Colonic mucosa (tissue), 4 donors: ENCODE data around the gene WDR91. TPM values are rescaled to one million over a fixed set of nuclear protein-coding genes. Genes with fewer than 3 reads are reported as not detected.
"Not testable (repeated sequence)": the region's sequence is repeated elsewhere in the genome, so short reads cannot be mapped to it uniquely, and the experiment has no call there.

Experiments
- DNase-seq: peaks from one replicate; pipeline ENCODE4 v3.0.0-alpha.2; 2020
- H3K27ac ChIP-seq: fragments of 200-600 bp; one replicate; pipeline ENCODE4 v1.8.0; 2021
- H3K27me3 ChIP-seq: fragments of 200-600 bp; one replicate; pipeline ENCODE4 v1.8.0; 2021
- H3K36me3 ChIP-seq: fragments of 200-600 bp; one replicate; pipeline ENCODE4 v1.8.0; 2021
- H3K4me1 ChIP-seq: fragments of 200-600 bp; one replicate; pipeline ENCODE4 v1.8.0; 2021; ENCODE audit warnings: mild to moderate bottlenecking
- H3K4me3 ChIP-seq: fragments of 200-600 bp; one replicate; pipeline ENCODE4 v1.8.0; 2021
- H3K9ac ChIP-seq, 2 donors: one replicate each; pipeline ENCODE4 v1.7.0; 2013; ENCODE audit warnings: control low read depth in 2 of 2, low read depth in 2 of 2, low read length in 2 of 2
- H3K9me3 ChIP-seq: fragments of 200-600 bp; one replicate; pipeline ENCODE4 v1.8.0; 2021
- intact Hi-C: fragments of 100-400 bp; cut with DNase I; formaldehyde crosslinking; loops from one replicate; pipeline ENCODE4 v1.14.1; 2022
- total RNA-seq, 2 donors: library from RNA; stranded (reverse); fragmentation: NEBNext Ultra II Directional in 1 of 2; extraction: Animal tissue kit (Norgen Biotek cat#: 25700) in 1 of 2; gene quantifications; one replicate each; pipeline ENCODE4 v1.2.1, GENCODE V29; 2021
- TF ChIP-seq, protein P1 (sequence below): fragments of 200-600 bp; IDR thresholded peaks from one replicate; pipeline ENCODE4 v1.8.0; 2022; ENCODE audit warnings: antibody characterized with exemption, mild to moderate bottlenecking
- donor health status: healthy.
- donor health status: DM: no; HTN: no; CAD: no.
- donor health status: DM: no; HTN: no; CAD: no.

WDR91 gene
- total RNA-seq, 2 donors from 2014 or later: 4.8 to 6.5 TPM

DNA sequence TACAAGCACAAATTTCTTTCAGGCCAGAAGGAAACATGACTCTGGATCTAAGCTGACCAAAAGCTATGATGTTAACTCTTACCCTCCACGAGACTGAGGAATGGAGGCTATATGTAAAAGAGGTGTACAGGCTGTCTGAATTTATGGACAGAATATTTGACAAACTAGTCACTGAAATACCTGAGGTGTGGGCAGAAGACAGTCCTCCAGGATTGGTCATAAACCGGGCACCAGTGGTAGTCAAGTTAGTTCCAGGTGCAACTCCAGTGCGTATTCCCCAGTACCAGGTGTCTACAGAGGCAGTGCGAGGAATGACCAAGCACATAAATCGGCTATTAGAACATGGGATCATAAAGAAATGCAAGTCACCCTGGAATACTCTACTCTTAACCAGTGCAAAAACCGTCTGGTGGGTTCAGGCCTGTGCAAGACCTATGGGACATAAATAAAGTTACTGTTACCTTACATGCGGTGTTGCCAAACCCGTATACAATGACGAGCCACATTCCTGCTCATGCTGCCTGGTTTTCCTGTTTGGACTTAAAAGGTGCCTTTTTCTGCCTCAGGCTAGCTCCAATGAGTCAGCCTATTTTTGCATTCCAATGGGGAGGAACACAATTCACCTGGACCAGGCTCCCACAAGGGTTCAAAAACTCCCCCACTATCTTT, 34.2 kb downstream of the WDR91 start:
- H3K4me3 ChIP-seq: no peak overlapping the region
- H3K27ac ChIP-seq: no peak overlapping the region
- H3K36me3 ChIP-seq: no peaks in the 10 kb centered on the region
- H3K4me1 ChIP-seq: no peaks in the 10 kb centered on the region
- no peak for DNase-seq
- TF ChIP-seq, protein P1, sequence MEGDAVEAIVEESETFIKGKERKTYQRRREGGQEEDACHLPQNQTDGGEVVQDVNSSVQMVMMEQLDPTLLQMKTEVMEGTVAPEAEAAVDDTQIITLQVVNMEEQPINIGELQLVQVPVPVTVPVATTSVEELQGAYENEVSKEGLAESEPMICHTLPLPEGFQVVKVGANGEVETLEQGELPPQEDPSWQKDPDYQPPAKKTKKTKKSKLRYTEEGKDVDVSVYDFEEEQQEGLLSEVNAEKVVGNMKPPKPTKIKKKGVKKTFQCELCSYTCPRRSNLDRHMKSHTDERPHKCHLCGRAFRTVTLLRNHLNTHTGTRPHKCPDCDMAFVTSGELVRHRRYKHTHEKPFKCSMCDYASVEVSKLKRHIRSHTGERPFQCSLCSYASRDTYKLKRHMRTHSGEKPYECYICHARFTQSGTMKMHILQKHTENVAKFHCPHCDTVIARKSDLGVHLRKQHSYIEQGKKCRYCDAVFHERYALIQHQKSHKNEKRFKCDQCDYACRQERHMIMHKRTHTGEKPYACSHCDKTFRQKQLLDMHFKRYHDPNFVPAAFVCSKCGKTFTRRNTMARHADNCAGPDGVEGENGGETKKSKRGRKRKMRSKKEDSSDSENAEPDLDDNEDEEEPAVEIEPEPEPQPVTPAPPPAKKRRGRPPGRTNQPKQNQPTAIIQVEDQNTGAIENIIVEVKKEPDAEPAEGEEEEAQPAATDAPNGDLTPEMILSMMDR: no peak
- no peaks in the 10 kb centered on the region for H3K9me3 ChIP-seq
- H3K27me3 ChIP-seq: no peaks in the 10 kb centered on the region
- intact Hi-C loops: loop anchor here (10.0 kb wide), 1 partner anchor 492 kb away; no protein-coding TSS in a partner anchor
- H3K9ac ChIP-seq: no peak overlapping the region

DNA sequence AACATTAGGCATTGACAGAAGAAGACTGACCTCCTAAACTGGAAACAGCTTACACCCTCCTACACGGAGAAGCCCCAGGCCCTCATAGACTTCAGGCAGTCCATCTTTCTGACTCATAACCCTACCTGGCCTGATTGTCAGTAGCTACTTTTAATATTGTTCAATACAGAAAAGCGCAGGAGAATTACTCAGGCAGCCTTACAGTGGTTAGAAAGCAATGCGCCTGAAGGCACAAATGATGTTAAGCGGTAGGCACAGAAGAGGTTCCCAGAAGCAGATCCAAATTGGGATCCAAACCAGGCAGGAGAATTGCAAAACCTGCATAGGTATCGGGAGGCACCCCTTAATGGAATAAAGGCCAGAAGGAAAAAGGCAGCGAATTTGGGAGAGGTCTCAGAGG, 35.4 kb downstream of the WDR91 start:
- intact Hi-C loops: loop anchor here (10.0 kb wide), 1 partner anchor 491 kb away; no protein-coding TSS in a partner anchor
- no peaks in the 10 kb centered on the region for H3K27me3 ChIP-seq
- no peaks in the 10 kb centered on the region for H3K9me3 ChIP-seq
- no peak overlapping the region for H3K9ac ChIP-seq
- H3K4me3 ChIP-seq: no peak overlapping the region
- TF ChIP-seq, protein P1: no peak
- H3K36me3 ChIP-seq: no peaks in the 10 kb centered on the region
- H3K27ac ChIP-seq: no peak overlapping the region
- H3K4me1 ChIP-seq: no peaks in the 10 kb centered on the region
- no peak for DNase-seq

DNA sequence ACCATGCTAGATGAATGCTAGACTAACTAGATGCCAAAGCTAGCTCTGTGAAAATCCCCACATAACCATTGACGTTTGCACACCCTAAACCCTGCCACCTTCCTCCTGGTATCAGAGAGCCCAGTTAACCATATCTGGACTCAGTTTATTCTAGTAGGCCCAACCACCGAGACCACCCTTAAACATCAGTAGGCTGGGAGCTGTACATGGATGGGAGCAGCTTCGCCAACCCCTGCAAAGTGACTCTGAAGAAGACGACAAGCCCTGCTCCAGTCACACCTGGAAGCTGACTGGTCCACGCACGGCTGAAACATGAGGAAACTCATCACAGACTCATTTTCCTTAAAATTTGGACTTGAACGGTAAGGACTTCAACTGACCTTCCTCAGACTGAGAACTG, 36.4 kb downstream of the WDR91 start:
- H3K27me3 ChIP-seq: no peaks in the 10 kb centered on the region
- DNase-seq: no peak
- no peaks in the 10 kb centered on the region for H3K4me1 ChIP-seq
- TF ChIP-seq, protein P1: no peak
- H3K36me3 ChIP-seq: no peaks in the 10 kb centered on the region
- no peaks in the 10 kb centered on the region for H3K9me3 ChIP-seq
- no peak overlapping the region for H3K27ac ChIP-seq
- no peak overlapping the region for H3K9ac ChIP-seq
- intact Hi-C loops: loop anchor here (10.0 kb wide), 1 partner anchor 490 kb away; no protein-coding TSS in a partner anchor
- no peak overlapping the region for H3K4me3 ChIP-seq

DNA sequence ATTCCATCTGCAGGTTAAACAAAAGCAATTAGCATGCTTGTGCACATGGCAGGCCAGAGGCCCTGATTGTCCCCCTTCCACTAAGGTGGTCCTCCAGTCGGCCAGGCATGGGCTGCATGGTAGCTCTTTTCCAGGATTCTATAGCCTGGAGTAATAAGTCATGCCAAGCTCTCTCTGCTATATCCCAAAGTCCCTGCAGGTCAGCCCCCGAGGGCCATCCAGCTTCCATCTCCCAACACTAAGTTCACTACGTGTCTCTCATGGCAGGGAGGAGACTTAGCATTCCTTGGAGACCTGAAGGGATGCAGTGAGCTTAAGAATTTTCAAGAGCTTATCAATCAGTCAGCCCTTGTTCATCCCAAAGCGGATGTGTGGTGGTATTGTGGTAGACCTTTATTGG, 37.4 kb downstream of the WDR91 start:
- DNase-seq: not testable (repeated sequence)
- intact Hi-C loops: loop anchor here (10.0 kb wide), 1 partner anchor 489 kb away; no protein-coding TSS in a partner anchor

DNA sequence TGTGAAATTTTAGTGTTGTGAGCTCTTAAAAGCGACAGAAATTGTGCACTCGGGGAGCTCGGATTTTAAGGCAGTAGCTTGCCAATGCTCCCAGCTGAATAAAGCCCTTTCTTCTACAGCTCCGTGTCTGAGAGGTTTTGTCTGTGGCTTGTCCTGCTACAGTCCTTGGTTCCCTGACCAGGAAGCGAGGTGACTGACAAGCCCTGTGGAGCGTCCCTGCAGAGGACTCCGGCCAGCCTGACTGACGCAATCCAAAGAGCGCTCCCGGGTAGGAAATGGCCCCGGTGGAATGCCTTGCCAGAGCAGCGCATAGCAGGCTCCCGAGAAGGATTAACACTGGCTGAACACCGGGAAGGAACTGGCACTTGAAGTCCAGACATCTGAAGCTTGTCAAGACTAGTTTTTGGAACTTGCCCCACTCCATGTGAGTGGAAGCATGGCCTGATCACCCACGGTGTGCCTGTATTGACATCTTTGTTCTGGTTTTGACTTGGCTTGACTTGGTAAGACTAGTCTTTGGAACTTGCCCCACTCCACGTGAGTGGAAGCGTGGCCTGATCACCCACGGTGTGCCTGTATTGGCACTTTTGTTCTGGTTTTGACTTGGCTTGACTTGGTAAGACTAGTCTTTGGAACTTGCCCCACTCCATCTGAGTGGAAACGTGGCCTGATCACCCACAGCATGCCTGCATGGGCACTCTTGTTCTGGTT, 39.6 kb downstream of the WDR91 start:
- H3K36me3 ChIP-seq, H3K9me3 ChIP-seq, H3K4me1 ChIP-seq, H3K4me3 ChIP-seq, H3K27me3 ChIP-seq, DNase-seq: not testable (repeated sequence)
- intact Hi-C loops: loop anchor here (10.0 kb wide), 1 partner anchor 487 kb away; no protein-coding TSS in a partner anchor
- Histone ChIP-seq H3K9ac (peak overlapping the region in 1 of 2 donors; percentile 19), H3K27ac (peak overlapping the region; percentile 100)

More for the DNA sequence above, 37.4 kb downstream of the WDR91 start:
- not testable (repeated sequence) for H3K4me3 ChIP-seq, H3K27me3 ChIP-seq, H3K27ac ChIP-seq, H3K9me3 ChIP-seq, H3K36me3 ChIP-seq, H3K9ac ChIP-seq, H3K4me1 ChIP-seq

DNA sequence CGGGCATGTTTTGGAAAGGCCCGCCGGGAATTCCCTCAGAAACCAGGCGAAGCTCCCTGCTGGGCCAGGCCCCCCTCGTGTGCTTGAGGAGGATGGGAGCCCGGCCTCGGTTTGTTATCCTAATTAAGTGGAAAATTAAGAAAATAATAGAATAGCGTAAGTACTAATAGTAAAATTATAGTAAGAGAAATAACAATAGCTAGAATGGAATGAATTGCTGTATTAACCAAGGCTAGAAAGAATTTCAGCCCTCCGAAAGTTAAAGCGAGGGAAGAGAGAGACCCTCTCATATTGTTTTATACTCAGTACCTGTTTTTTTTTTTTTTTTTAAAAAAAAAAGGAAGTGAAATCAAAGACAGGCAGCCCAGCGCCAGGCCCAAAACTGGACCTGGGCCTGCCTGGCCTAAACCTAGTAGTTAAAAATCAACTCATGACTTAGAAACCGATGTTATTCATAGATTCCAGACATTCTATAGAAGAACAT, 40.3 kb downstream of the WDR91 start:
- intact Hi-C loops: loop anchor here (10.0 kb wide), 1 partner anchor 486 kb away; no protein-coding TSS in a partner anchor
- DNase-seq, H3K36me3 ChIP-seq, H3K9me3 ChIP-seq, H3K4me1 ChIP-seq, H3K27me3 ChIP-seq: not testable (repeated sequence)
- peak overlapping the region; percentile 62 to 93 for H3K9ac ChIP-seq
- H3K27ac ChIP-seq: peak overlapping the region; percentile 100
- H3K4me3 ChIP-seq: peak overlapping the region; percentile 86
- TF ChIP-seq, protein P1: peak; percentile 3
